ENCODE measurements around the gene ELAC1.

GRCh38 chr18:50955253-50955652 lies 12.6 kb upstream of the ELAC1 start:
- TF ChIP-seq EZH2 (IDR thresholded peaks at IDR 0.05; ENCODE audit: insufficient read depth, low read length) (no peak), CTCF (IDR thresholded peaks at IDR 0.05; ENCODE audit: insufficient read depth, low read depth, low read length) (no peak)

All from astrocyte (in vitro differentiated cells and primary cell).